K562 (cell line): ENCODE results near the gene WDR64. TPM values are rescaled to one million over a fixed set of nuclear protein-coding genes. Genes with fewer than 3 reads are reported as not detected.
A peak's percentile ranks its signal among the peaks of the same experiment; 100 is the strongest.

Experiments used
- HDAC3 ChIP-seq: fragments of 450-650 bp; IDR thresholded peaks from 2 replicates; pipeline ENCODE4 v1.6.1; 2018; ENCODE audit warnings: borderline replicate concordance, mild to moderate bottlenecking, moderate library complexity; ENCODE audit not compliant: partially characterized antibody
- TBL1XR1 ChIP-seq, 2 experiments: IDR thresholded peaks; 2 replicates each; pipeline ENCODE4 v1.6.1; 2012; ENCODE audit warnings: improper control_type of control experiment in 2 of 2, low read length in 2 of 2, mild to moderate bottlenecking in 1 of 2
- ZNF778 ChIP-seq: fragments of 450-650 bp; formaldehyde crosslinking; IDR thresholded peaks from 2 replicates; pipeline ENCODE4 v1.4.0; 2020; ENCODE audit warnings: mild to moderate bottlenecking, moderate library complexity
- polyA plus RNA-seq, 8 experiments: library from polyadenylated mRNA; depleted of rRNA in 4 of 8; stranded (reverse) in 5 of 8; unstranded in 3 of 8; fragments of >200 nt; fragmentation: Nextera tagmentation in 2 of 8; fragmentation: Illumina TruSeq in 1 of 8; extraction: Ambion mirVana in 2 of 8; extraction: Trizol in 1 of 8; gene quantifications; 2 replicates each; pipeline versions ENCODE4 v1.2.1 to v1.2.3, GENCODE V29; 2011 to 2014; ENCODE audit warnings: inconsistent platforms in 1 of 8, missing spikeins in 1 of 8
- total RNA-seq, 7 experiments: library from RNA; depleted of rRNA in 6 of 7; stranded (reverse); fragments of >200 nt in 6 of 7; fragmentation: Illumina TruSeq in 2 of 7; extraction: Trizol in 2 of 7; gene quantifications; 2 replicates each; pipeline versions ENCODE4 v1.2.1 to v1.2.3, GENCODE V29; 2011 to 2021; ENCODE audit warnings: low replicate concordance in 1 of 7
- TF ChIP-seq, protein P1 (sequence below): fragments of 450-650 bp; IDR thresholded peaks from 2 replicates; pipeline ENCODE4 v1.6.1; 2016; ENCODE audit warnings: mild to moderate bottlenecking
- TF ChIP-seq, protein P2 (sequence below): fragments of 450-650 bp; IDR thresholded peaks from 2 replicates; pipeline ENCODE4 v1.6.1; 2017; ENCODE audit warnings: antibody characterized with exemption, mild to moderate bottlenecking
- TF ChIP-seq, protein P3 (sequence below): fragments of 450-650 bp; IDR thresholded peaks from 2 replicates; pipeline ENCODE4 v1.6.1; 2017; ENCODE audit warnings: mild to moderate bottlenecking, moderate library complexity
- TF ChIP-seq, protein P4 (sequence below): fragments of 450-650 bp; formaldehyde crosslinking; IDR thresholded peaks from 2 replicates; pipeline ENCODE4 v1.4.0; 2020; ENCODE audit warnings: mild to moderate bottlenecking, moderate library complexity

The WDR64 gene
- total and polyA plus RNA-seq, 9 of the 15 experiments (the other 6 are each of a cell fraction or from before 2014, with no cell fraction given), result 0.06 to 0.29 (median 0.19) TPM; not detected in 5

DNA sequence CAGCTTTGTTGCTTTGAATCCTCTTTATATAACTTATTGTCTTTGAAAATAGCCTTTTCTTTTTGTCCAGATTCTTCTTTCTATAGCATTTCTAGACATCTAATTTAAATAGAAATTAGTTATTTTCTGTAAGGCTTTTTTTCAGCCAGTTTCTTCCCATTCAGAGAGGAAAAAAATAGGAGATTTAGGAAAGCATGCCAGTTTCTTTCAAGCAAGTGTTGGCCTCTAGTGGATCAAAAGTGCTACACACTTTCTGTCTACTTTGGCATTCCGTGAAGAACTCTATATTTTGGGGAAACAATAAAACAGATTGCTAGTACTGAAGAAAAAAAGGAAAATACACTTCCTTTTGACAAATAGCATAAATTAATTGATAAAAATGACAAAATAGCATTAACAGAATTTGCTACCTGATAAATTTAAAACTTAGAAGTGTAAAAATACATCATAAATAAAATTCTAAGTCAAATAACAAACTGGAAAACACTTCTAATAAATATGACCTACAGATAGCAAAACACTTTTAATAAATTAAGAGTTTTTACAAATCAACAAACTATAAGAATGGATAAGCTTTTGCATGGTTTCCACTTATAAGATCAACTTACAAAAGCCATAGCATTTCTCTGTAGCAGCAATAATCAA, 182.8 kb downstream of the WDR64 start (continued):
- TF ChIP-seq, protein P1, sequence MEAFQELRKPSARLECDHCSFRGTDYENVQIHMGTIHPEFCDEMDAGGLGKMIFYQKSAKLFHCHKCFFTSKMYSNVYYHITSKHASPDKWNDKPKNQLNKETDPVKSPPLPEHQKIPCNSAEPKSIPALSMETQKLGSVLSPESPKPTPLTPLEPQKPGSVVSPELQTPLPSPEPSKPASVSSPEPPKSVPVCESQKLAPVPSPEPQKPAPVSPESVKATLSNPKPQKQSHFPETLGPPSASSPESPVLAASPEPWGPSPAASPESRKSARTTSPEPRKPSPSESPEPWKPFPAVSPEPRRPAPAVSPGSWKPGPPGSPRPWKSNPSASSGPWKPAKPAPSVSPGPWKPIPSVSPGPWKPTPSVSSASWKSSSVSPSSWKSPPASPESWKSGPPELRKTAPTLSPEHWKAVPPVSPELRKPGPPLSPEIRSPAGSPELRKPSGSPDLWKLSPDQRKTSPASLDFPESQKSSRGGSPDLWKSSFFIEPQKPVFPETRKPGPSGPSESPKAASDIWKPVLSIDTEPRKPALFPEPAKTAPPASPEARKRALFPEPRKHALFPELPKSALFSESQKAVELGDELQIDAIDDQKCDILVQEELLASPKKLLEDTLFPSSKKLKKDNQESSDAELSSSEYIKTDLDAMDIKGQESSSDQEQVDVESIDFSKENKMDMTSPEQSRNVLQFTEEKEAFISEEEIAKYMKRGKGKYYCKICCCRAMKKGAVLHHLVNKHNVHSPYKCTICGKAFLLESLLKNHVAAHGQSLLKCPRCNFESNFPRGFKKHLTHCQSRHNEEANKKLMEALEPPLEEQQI, result peak; percentile 34; the same call in 1 of the 2 replicates
- TF ChIP-seq ZNF778 (CRISPR knock-in tag), result no peak
- TF ChIP-seq TBL1XR1 (IDR thresholded peaks at IDR 0.05; ENCODE audit: low read length in 2 of 2), result 0 out of 4 replicates have a peak, but pooled peaks of 1 of the 2 experiments have one; percentile 28
- TF ChIP-seq, protein P2, sequence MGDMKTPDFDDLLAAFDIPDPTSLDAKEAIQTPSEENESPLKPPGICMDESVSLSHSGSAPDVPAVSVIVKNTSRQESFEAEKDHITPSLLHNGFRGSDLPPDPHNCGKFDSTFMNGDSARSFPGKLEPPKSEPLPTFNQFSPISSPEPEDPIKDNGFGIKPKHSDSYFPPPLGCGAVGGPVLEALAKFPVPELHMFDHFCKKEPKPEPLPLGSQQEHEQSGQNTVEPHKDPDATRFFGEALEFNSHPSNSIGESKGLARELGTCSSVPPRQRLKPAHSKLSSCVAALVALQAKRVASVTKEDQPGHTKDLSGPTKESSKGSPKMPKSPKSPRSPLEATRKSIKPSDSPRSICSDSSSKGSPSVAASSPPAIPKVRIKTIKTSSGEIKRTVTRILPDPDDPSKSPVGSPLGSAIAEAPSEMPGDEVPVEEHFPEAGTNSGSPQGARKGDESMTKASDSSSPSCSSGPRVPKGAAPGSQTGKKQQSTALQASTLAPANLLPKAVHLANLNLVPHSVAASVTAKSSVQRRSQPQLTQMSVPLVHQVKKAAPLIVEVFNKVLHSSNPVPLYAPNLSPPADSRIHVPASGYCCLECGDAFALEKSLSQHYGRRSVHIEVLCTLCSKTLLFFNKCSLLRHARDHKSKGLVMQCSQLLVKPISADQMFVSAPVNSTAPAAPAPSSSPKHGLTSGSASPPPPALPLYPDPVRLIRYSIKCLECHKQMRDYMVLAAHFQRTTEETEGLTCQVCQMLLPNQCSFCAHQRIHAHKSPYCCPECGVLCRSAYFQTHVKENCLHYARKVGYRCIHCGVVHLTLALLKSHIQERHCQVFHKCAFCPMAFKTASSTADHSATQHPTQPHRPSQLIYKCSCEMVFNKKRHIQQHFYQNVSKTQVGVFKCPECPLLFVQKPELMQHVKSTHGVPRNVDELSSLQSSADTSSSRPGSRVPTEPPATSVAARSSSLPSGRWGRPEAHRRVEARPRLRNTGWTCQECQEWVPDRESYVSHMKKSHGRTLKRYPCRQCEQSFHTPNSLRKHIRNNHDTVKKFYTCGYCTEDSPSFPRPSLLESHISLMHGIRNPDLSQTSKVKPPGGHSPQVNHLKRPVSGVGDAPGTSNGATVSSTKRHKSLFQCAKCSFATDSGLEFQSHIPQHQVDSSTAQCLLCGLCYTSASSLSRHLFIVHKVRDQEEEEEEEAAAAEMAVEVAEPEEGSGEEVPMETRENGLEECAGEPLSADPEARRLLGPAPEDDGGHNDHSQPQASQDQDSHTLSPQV, result peak; percentile 57
- TF ChIP-seq HDAC3, result peak; percentile 14
- TF ChIP-seq, protein P3, sequence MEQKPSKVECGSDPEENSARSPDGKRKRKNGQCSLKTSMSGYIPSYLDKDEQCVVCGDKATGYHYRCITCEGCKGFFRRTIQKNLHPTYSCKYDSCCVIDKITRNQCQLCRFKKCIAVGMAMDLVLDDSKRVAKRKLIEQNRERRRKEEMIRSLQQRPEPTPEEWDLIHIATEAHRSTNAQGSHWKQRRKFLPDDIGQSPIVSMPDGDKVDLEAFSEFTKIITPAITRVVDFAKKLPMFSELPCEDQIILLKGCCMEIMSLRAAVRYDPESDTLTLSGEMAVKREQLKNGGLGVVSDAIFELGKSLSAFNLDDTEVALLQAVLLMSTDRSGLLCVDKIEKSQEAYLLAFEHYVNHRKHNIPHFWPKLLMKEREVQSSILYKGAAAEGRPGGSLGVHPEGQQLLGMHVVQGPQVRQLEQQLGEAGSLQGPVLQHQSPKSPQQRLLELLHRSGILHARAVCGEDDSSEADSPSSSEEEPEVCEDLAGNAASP, result no peak
- TF ChIP-seq, protein P4, sequence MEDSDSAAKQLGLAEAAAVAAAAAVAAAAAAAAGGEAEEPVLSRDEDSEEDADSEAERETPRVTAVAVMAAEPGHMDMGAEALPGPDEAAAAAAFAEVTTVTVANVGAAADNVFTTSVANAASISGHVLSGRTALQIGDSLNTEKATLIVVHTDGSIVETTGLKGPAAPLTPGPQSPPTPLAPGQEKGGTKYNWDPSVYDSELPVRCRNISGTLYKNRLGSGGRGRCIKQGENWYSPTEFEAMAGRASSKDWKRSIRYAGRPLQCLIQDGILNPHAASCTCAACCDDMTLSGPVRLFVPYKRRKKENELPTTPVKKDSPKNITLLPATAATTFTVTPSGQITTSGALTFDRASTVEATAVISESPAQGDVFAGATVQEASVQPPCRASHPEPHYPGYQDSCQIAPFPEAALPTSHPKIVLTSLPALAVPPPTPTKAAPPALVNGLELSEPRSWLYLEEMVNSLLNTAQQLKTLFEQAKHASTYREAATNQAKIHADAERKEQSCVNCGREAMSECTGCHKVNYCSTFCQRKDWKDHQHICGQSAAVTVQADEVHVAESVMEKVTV (CRISPR knock-in tag), result peak; percentile 77
